ENCODE results near the gene KBTBD13.

KBTBD13 gene

GRCh38 chr15:65079580-65079979 is 3.0 kb downstream of the KBTBD13 start:
- no peak for DNase-seq (ENCODE audit: insufficient read length, low spot score)
- TF ChIP-seq SPI1 (IDR thresholded peaks at IDR 0.05; ENCODE audit: low read depth, low read length) (no peak), POLR2A (IDR thresholded peaks at IDR 0.05; ENCODE audit: low read depth, low read length) (no peak), TAF1 (IDR thresholded peaks at IDR 0.05; ENCODE audit: low read depth, low read length) (no peak), PAX5 (IDR thresholded peaks at IDR 0.05; ENCODE audit: insufficient read depth, low read length, severe bottlenecking) (no peak), POLR2AphosphoS5 (IDR thresholded peaks at IDR 0.05; ENCODE audit: low read depth, low read length) (no peak), POU2F2 (IDR thresholded peaks at IDR 0.05; ENCODE audit: low read depth, low read length) (no peak)
- no peak for FAIRE-seq

GRCh38 chr15:65081270-65081669 is 4.7 kb downstream of the KBTBD13 start:
- TF ChIP-seq POLR2AphosphoS5 (IDR thresholded peaks at IDR 0.05; ENCODE audit: low read depth, low read length) = no peak
- no peak for TF ChIP-seq TAF1 (IDR thresholded peaks at IDR 0.05; ENCODE audit: low read depth, low read length)
- no peak for TF ChIP-seq POLR2A (IDR thresholded peaks at IDR 0.05; ENCODE audit: low read depth, low read length)
- no peak for TF ChIP-seq PAX5 (IDR thresholded peaks at IDR 0.05; ENCODE audit: insufficient read depth, low read length, severe bottlenecking)
- no peak for TF ChIP-seq POU2F2 (IDR thresholded peaks at IDR 0.05; ENCODE audit: low read depth, low read length)
- no peak for TF ChIP-seq SPI1 (IDR thresholded peaks at IDR 0.05; ENCODE audit: low read depth, low read length)
- no peak for DNase-seq (ENCODE audit: insufficient read length, low spot score)
- no peak for FAIRE-seq

- FAIRE-seq (no peak), DNase-seq (ENCODE audit: insufficient read length, low spot score) (no peak)
- TF ChIP-seq POLR2AphosphoS5 (IDR thresholded peaks at IDR 0.05; ENCODE audit: low read depth, low read length) = no peak
- no peak for TF ChIP-seq POU2F2 (IDR thresholded peaks at IDR 0.05; ENCODE audit: low read depth, low read length)
- TF ChIP-seq PAX5 (IDR thresholded peaks at IDR 0.05; ENCODE audit: insufficient read depth, low read length, severe bottlenecking) = no peak
- no peak for TF ChIP-seq POLR2A (IDR thresholded peaks at IDR 0.05; ENCODE audit: low read depth, low read length)
Observed at GRCh38 chr15:65081758-65082157, 5.2 kb downstream of the KBTBD13 start.

GRCh38 chr15:65082303-65082953 is 5.9 kb downstream of the KBTBD13 start:
- DNase-seq (ENCODE audit: insufficient read length, low spot score) = no peak
- no peak for FAIRE-seq

DNA sequence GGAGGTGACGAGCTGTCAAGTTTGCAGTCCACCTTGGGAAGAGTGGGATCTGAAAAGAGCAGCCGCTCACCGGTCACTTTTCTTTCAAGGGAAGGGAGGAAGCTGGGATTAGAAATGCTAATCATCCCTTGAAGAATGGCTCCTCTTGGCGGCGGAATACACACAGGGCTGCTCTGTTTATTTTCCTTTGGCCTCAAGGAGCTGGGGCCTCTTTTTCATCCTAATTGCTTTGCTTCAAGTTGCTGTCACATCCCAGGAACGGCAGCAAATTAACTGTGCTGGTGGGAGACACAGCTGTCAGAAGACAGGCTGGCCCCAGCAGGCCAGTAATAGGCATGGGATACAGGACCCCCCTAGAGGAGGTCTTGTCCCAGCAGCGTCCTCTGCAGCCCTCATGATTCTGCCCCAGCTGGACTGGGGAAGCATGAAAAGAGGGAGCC is 6.7 kb downstream of the KBTBD13 start:
- no peak for TF ChIP-seq POU2F2 (IDR thresholded peaks at IDR 0.05; ENCODE audit: low read depth, low read length)
- no peak for TF ChIP-seq POLR2A (IDR thresholded peaks at IDR 0.05; ENCODE audit: low read depth, low read length)
- TF ChIP-seq PAX5 (IDR thresholded peaks at IDR 0.05; ENCODE audit: insufficient read depth, low read length, severe bottlenecking) = no peak
- no peak for TF ChIP-seq TAF1 (IDR thresholded peaks at IDR 0.05; ENCODE audit: low read depth, low read length)
- no peak for TF ChIP-seq SPI1 (IDR thresholded peaks at IDR 0.05; ENCODE audit: low read depth, low read length)
- TF ChIP-seq POLR2AphosphoS5 (IDR thresholded peaks at IDR 0.05; ENCODE audit: low read depth, low read length) = no peak
- DNase-seq (ENCODE audit: insufficient read length, low spot score) = no peak
- FAIRE-seq = no peak

More at GRCh38 chr15:65082303-65082953, 5.9 kb downstream of the KBTBD13 start:
- TF ChIP-seq SPI1 (IDR thresholded peaks at IDR 0.05; ENCODE audit: low read depth, low read length) = no peak
- no peak for TF ChIP-seq TAF1 (IDR thresholded peaks at IDR 0.05; ENCODE audit: low read depth, low read length)
- TF ChIP-seq POLR2AphosphoS5 (IDR thresholded peaks at IDR 0.05; ENCODE audit: low read depth, low read length) = no peak
- TF ChIP-seq PAX5 (IDR thresholded peaks at IDR 0.05; ENCODE audit: insufficient read depth, low read length, severe bottlenecking) = no peak
- no peak for TF ChIP-seq POU2F2 (IDR thresholded peaks at IDR 0.05; ENCODE audit: low read depth, low read length)
- TF ChIP-seq POLR2A (IDR thresholded peaks at IDR 0.05; ENCODE audit: low read depth, low read length) = no peak

GRCh38 chr15:65084500-65085206 is 8.1 kb downstream of the KBTBD13 start:
- TF ChIP-seq SPI1 (IDR thresholded peaks at IDR 0.05; ENCODE audit: low read depth, low read length) (no peak), TAF1 (IDR thresholded peaks at IDR 0.05; ENCODE audit: low read depth, low read length) (no peak), PAX5 (IDR thresholded peaks at IDR 0.05; ENCODE audit: insufficient read depth, low read length, severe bottlenecking) (no peak), POLR2A (IDR thresholded peaks at IDR 0.05; ENCODE audit: low read depth, low read length) (no peak), POLR2AphosphoS5 (IDR thresholded peaks at IDR 0.05; ENCODE audit: low read depth, low read length) (no peak), POU2F2 (IDR thresholded peaks at IDR 0.05; ENCODE audit: low read depth, low read length) (no peak)
- DNase-seq (ENCODE audit: insufficient read length, low spot score) (no peak), FAIRE-seq (no peak)

GRCh38 chr15:65085207-65085753 is 8.7 kb downstream of the KBTBD13 start:
- DNase-seq (ENCODE audit: insufficient read length, low spot score) = no peak
- TF ChIP-seq PAX5 (IDR thresholded peaks at IDR 0.05; ENCODE audit: insufficient read depth, low read length, severe bottlenecking) (no peak), POLR2AphosphoS5 (IDR thresholded peaks at IDR 0.05; ENCODE audit: low read depth, low read length) (no peak), SPI1 (IDR thresholded peaks at IDR 0.05; ENCODE audit: low read depth, low read length) (no peak), TAF1 (IDR thresholded peaks at IDR 0.05; ENCODE audit: low read depth, low read length) (no peak), POU2F2 (IDR thresholded peaks at IDR 0.05; ENCODE audit: low read depth, low read length) (no peak), POLR2A (IDR thresholded peaks at IDR 0.05; ENCODE audit: low read depth, low read length) (no peak)
- FAIRE-seq = no peak

DNA sequence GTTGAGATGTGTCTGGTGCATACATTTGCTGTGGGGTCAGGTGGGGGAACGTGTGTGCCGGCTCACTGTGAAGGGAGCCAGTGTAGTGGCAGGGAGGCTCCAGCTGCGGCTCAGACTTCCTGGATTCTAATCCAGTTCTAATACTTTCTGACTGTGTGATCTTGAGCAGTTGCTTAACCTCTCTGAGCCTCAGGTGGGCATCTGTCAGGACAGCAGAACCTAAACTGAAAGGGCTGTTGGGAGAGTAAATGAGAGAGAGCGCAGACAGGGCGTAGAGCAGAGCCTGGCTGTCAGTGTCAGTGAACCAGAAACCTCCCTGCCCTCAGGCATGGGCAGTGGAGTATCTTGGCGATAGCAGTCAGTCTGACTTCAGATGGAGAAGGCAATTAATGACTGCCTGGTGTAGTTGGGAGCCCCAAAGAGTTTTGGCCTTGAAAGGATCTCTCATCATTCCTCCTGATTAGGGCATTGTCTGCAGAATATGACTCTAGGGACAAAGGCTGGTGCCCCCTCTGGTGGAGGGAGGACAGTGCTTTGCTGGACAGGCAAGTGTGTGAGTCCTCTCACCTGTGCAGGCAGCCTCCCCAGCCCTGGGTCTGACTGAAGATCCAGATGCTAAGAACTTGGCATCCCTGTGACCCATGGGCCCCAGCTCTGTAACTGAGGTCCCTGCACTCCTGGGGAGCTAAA is 9.6 kb downstream of the KBTBD13 start:
- FAIRE-seq (no peak), DNase-seq (ENCODE audit: insufficient read length, low spot score) (no peak)
- TF ChIP-seq SPI1 (IDR thresholded peaks at IDR 0.05; ENCODE audit: low read depth, low read length) = no peak

DNA sequence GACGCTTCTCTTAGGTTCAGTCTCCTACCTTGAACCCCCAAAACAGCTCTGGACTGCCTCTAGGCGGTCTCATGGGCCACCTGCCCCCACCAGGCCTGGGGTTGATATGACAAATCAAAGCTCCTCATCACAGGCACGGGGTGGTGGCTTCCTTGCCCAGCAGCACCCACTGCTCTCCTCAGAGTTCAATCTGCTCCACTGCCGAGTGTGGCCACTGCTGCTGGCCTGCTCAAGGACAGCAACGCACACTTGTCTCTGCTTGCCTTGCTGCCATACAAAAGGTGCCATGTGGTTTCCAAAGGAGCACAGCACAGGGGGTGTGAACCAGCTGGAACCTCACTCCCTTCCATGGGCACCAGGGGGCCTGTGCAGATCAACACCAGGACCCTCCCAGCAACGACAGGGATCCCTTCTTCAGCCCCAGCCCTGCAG is 10.2 kb downstream of the KBTBD13 start:
- DNase-seq (ENCODE audit: insufficient read length, low spot score) (no peak), FAIRE-seq (no peak)
- no peak for TF ChIP-seq TAF1 (IDR thresholded peaks at IDR 0.05; ENCODE audit: low read depth, low read length)
- TF ChIP-seq SPI1 (IDR thresholded peaks at IDR 0.05; ENCODE audit: low read depth, low read length) = no peak
- TF ChIP-seq POU2F2 (IDR thresholded peaks at IDR 0.05; ENCODE audit: low read depth, low read length) = no peak
- TF ChIP-seq POLR2AphosphoS5 (IDR thresholded peaks at IDR 0.05; ENCODE audit: low read depth, low read length) = no peak
- no peak for TF ChIP-seq PAX5 (IDR thresholded peaks at IDR 0.05; ENCODE audit: insufficient read depth, low read length, severe bottlenecking)
- no peak for TF ChIP-seq POLR2A (IDR thresholded peaks at IDR 0.05; ENCODE audit: low read depth, low read length)

Data from GM12891 (cell line).